A549 (cell line): ENCODE measurements around the gene NPLOC4. TPM values are rescaled to one million over a fixed set of nuclear protein-coding genes. Genes with fewer than 3 reads are reported as not detected.
A peak's percentile ranks its signal among the peaks of the same experiment; 100 is the strongest.

ENCODE experiments used
- ATAC-seq, 2 experiments: fragments of 200-7000 bp in 1 of 2; fragments of >200 bp in 1 of 2; cut with Nextera tagmentation in 1 of 2; cut with Tn5 transposase in 1 of 2; 3 replicates each; pipeline versions ENCODE4 v1.8.0 to v1.9.1; 2018 to 2020; ENCODE audit warnings: mild to moderate bottlenecking in 1 of 2, moderate library complexity in 1 of 2
- CTCF ChIA-PET: fragments of 300-600 bp; sonication (Branson Sonifier 250); formaldehyde crosslinking; extraction: SDS; loops from one replicate; lab custom pipeline; 2021; ENCODE audit warnings: antibody characterized with exemption, inconsistent platforms; lab: Yijun Ruan, JAX
- POLR2A ChIA-PET: fragments of 350-600 bp; formaldehyde crosslinking; extraction: SDS; loops from one replicate; lab custom pipeline; 2021; ENCODE audit warnings: antibody characterized with exemption, inconsistent platforms; lab: Yijun Ruan, JAX
- DNase-seq, 2 experiments: peaks; one replicate each; pipeline versions ENCODE4 v3.0.0 to v3.0.0-alpha.2; 2011 to 2016; ENCODE audit warnings: low read depth in 1 of 2, low spot score in 1 of 2
- FAIRE-seq: peaks from 2 replicates; lab custom pipeline; 2011; peaks lifted over from hg19 to GRCh38; lab: Jason Lieb, UNC
- H3K27ac ChIP-seq, 2 experiments: fragments of >200 bp; sonication (Bioruptor Twin); formaldehyde crosslinking; 3 replicates each; pipeline ENCODE4 v1.5.1; 2016 to 2017
- H3K4me1 ChIP-seq: fragments of >200 bp; sonication (Bioruptor Twin); formaldehyde crosslinking; 3 replicates; pipeline ENCODE4 v1.6.1; 2016
- H3K4me2 ChIP-seq: fragments of >200 bp; sonication (Bioruptor Twin); formaldehyde crosslinking; 3 replicates; pipeline ENCODE4 v1.6.1; 2016
- H3K4me3 ChIP-seq: fragments of >200 bp; sonication (Bioruptor Twin); formaldehyde crosslinking; 3 replicates; pipeline ENCODE4 v1.5.1; 2016
- H3K9me3 ChIP-seq: fragments of >200 bp; sonication (Bioruptor Twin); formaldehyde crosslinking; 3 replicates; pipeline ENCODE4 v1.6.1; 2016
- CBX2 ChIP-seq: fragments of 200-600 bp; sonication (generic); IDR thresholded peaks from 2 replicates; pipeline ENCODE4 v1.6.1; 2016; ENCODE audit warnings: low read depth, mild to moderate bottlenecking, borderline replicate concordance
- CEBPB ChIP-seq, 2 experiments: fragments of >200 bp in 1 of 2; sonication (Bioruptor Twin) in 1 of 2; formaldehyde crosslinking in 1 of 2; IDR thresholded peaks; 2 replicates each; pipeline ENCODE4 v1.6.1; 2012 to 2016
- EHF ChIP-seq: fragments of 250-450 bp; sonication (Bioruptor Pico); IDR thresholded peaks from 2 replicates; pipeline ENCODE4 v1.5.0; 2020; ENCODE audit warnings: mild to moderate bottlenecking
- EHMT2 ChIP-seq: fragments of 200-600 bp; sonication (generic); IDR thresholded peaks from 2 replicates; pipeline ENCODE4 v1.6.1; 2016; ENCODE audit warnings: antibody characterized with exemption, low read depth, mild to moderate bottlenecking, moderate library complexity
- KDM5A ChIP-seq: fragments of 200-600 bp; sonication (generic); IDR thresholded peaks from 2 replicates; pipeline ENCODE4 v1.6.1; 2016; ENCODE audit warnings: antibody characterized with exemption, mild to moderate bottlenecking
- NFE2L2 ChIP-seq: fragments of 150-350 bp; conservative IDR thresholded peaks from 2 replicates; pipeline ENCODE4 v1.6.1; 2014; ENCODE audit warnings: low read length
- POLR2AphosphoS2 ChIP-seq: conservative IDR thresholded peaks from 2 replicates; pipeline ENCODE4 v1.6.1; 2012; ENCODE audit warnings: low read length, improper control_type of control experiment, inconsistent platforms
- RCOR1 ChIP-seq: fragments of 150-350 bp; IDR thresholded peaks from 2 replicates; pipeline ENCODE4 v1.6.1; 2014; ENCODE audit warnings: antibody characterized with exemption, low read length, low read depth
- WGBS: methylation state at CpG from one replicate; pipeline ENCODE4 v1.1.6; 2017; ENCODE audit errors: missing lambda C conversion rate; 5-methylcytosine and 5-hydroxymethylcytosine counted together
- polyA plus RNA-seq, 4 experiments: library from polyadenylated mRNA; depleted of rRNA in 3 of 4; stranded (reverse); fragments of >200 nt; fragmentation: RNase III in 1 of 4; extraction: RNeasy Plus Mini Kit Qiagen cat#74134 plus additional on column Dnase treatment in 1 of 4; gene quantifications; 2 replicates in 3 of 4; 3 replicates in 1 of 4; pipeline ENCODE4 v1.2.3, GENCODE V29; 2011 to 2017
- TF ChIP-seq, protein P1 (sequence below): IDR thresholded peaks from 2 replicates; pipeline ENCODE4 v1.6.1; 2012
- TF ChIP-seq, protein P2 (sequence below): fragments of 250-450 bp; sonication (Bioruptor Pico); IDR thresholded peaks from 2 replicates; pipeline ENCODE4 v1.5.0; 2021; ENCODE audit warnings: mild to moderate bottlenecking, moderate library complexity, borderline replicate concordance
- TF ChIP-seq, protein P3 (sequence below): fragments of >200 bp; sonication (Bioruptor Twin); formaldehyde crosslinking; IDR thresholded peaks from 2 replicates; pipeline ENCODE4 v1.6.1; 2016

The NPLOC4 gene
- polyA plus RNA-seq, 2 of the 4 experiments (the other 2 are of a cell fraction), result 98.5 to 101 TPM

DNA sequence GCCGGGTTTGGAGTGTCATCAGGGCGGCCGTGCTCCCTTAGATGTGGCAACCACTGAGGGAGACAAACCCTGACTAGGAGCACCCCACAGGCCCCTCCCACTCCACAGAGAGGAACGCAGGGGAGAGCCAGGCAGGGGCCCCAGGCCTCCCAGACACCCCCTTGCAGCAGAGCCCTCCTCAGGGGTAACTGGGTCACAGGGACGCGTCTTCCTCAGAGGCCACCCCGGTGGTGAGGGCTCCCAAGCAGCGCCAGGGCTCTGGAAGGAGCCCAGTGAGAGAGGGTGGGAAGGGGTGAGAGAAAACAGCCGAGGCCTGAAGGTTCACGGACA lies 97.4 kb downstream of the NPLOC4 start:
- Histone ChIP-seq H3K9me3 (no peaks in the 10 kb centered on the region), H3K4me2 (no peak overlapping the region), H3K4me3 (no peak overlapping the region), H3K4me1 (peaks cover under 1% of the 10 kb centered on the region; the same call in 1 of the 3 replicates), H3K27ac (no peak overlapping the region)
- DNase-seq (no peak), FAIRE-seq (no peak), ATAC-seq (no peak)
- WGBS, result 93% methylated on average over 10 of the region's 10 CpGs
- TF ChIP-seq RCOR1 (no peak), EHMT2 (no peak), NFE2L2 (no peak), CEBPB (IDR thresholded peaks at IDR 0.05) (no peak), CBX2 (no peak)
- CTCF ChIA-PET, result interaction anchor here (0.9 to 6.4 kb wide), 9 partner anchors 11 to 397 kb away, joined by 3 to 36 read pairs (median 4); partner anchors contain the start of genes FAAP100 and FSCN2
- POLR2A ChIA-PET, result no interaction called here

DNA sequence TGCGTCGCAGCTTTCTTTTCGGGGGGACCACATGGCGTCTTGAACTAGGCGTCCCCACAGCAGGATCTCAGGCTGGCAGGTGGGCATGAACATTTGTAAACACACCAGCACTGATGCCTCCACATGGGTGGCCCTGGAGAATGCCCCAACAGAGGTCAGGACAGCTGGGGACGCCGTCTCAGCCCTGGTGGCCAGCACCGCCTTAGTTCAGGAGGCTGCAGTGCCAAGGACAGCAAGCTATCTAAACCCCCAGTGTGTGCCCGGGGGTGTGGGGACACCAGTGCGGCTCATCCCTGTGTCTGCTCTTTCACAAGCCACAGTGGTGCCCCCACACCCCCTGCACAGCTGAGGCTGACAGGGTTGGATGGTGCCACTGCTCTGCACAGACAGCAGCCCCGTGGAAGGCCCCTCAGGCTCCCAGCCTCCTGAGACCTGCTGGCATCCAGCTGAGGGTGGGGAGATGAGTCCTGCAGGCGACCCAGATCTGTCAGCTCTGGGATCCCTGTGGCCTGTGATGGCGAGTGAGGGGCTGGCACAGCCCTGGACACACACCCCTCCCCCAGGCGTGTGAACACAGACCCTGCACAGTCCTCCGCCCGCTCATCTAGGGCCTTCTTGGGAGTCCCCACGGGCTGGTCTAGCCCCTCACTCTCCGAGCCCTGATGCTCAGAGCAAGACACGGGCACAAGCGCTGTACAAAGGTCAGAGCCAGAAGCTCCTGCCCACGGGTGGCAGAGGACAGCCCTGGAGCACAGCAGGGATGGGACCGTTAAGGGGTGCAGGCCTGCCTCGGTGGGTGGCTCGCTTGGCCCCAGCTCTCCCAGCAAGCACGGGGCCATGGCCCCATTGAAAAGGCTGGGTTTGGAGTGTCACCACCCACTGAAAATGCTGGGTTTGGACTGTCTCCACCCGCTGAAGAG lies 98.0 kb downstream of the NPLOC4 start:
- peak; percentile 3 to 4; a peak in 3 of 6 replicates for ATAC-seq
- H3K9me3 ChIP-seq, result no peaks in the 10 kb centered on the region
- CTCF ChIA-PET, result interaction anchor here (0.7 to 6.4 kb wide), 19 partner anchors 7 to 396 kb away, joined by 3 to 36 read pairs (median 4); partner anchors contain the start of genes FAAP100 and FSCN2
- no peak overlapping the region for H3K27ac ChIP-seq
- DNase-seq, result no peak
- WGBS, result 89% methylated on average over 21 of the region's 26 CpGs
- TF ChIP-seq, protein P1, sequence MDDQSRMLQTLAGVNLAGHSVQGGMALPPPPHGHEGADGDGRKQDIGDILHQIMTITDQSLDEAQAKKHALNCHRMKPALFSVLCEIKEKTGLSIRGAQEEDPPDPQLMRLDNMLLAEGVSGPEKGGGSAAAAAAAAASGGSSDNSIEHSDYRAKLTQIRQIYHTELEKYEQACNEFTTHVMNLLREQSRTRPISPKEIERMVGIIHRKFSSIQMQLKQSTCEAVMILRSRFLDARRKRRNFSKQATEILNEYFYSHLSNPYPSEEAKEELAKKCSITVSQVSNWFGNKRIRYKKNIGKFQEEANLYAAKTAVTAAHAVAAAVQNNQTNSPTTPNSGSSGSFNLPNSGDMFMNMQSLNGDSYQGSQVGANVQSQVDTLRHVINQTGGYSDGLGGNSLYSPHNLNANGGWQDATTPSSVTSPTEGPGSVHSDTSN, result 0 out of 2 replicates have a peak, but pooled peaks have one; percentile 7
- TF ChIP-seq POLR2AphosphoS2, result no peak
- TF ChIP-seq, protein P2, sequence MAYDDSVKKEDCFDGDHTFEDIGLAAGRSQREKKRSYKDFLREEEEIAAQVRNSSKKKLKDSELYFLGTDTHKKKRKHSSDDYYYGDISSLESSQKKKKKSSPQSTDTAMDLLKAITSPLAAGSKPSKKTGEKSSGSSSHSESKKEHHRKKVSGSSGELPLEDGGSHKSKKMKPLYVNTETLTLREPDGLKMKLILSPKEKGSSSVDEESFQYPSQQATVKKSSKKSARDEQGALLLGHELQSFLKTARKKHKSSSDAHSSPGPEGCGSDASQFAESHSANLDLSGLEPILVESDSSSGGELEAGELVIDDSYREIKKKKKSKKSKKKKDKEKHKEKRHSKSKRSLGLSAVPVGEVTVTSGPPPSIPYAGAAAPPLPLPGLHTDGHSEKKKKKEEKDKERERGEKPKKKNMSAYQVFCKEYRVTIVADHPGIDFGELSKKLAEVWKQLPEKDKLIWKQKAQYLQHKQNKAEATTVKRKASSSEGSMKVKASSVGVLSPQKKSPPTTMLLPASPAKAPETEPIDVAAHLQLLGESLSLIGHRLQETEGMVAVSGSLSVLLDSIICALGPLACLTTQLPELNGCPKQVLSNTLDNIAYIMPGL (CRISPR knock-in tag), result no peak
- TF ChIP-seq, all 56 proteins: peak for 1
- FAIRE-seq, result no peak
- Histone ChIP-seq H3K4me2 (no peak overlapping the region), H3K4me1 (peaks cover 6% of the 10 kb centered on the region; the same call in 1 of the 3 replicates), H3K4me3 (no peak overlapping the region)
- POLR2A ChIA-PET, result interaction anchor here (0.8 kb wide), 1 partner anchor 26 kb away, joined by 3 read pairs; no protein-coding TSS in a partner anchor

DNA sequence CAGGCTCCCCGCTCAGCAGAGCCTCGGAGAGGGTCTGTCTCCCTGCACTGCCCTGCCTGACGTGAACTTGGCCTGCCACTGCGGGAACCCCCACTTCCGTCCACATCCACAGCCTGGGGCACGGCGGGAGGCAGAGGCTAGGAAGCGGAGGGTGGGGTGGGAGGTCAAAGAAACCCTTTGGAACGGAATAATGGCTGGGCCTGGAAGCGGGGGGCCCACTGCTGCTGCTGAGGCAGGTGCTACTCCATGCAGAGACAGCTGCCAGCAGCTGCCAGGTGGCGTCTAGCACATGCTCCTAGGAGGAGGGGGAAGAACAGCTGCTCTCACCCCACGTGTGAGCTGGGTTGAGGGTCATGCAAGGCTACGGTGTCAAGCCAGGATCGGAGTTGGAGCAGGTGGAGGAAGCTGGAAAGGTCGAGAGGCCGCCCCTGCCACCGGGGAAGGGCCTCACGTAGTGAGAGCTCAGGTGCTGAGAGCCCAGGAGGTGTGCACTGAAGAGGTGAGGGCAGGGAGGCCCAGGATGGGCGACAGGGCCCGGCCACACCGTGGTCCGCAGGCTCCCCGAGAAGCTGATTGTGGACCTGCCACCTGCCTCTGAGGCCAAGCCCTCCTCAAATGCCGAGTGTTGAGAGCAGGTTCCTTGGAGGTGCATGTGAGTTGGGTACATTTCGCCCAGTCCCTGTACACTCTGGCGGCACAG lies 98.9 kb downstream of the NPLOC4 start:
- 85% methylated on average over 26 of the region's 26 CpGs for WGBS

More for the DNA sequence above, 98.9 kb downstream of the NPLOC4 start:
- Histone ChIP-seq H3K9me3 (no peaks in the 10 kb centered on the region), H3K4me2 (no peak overlapping the region), H3K4me1 (peaks cover 11% of the 10 kb centered on the region; the same call in 1 of the 3 replicates), H3K4me3 (no peak overlapping the region), H3K27ac (no peak overlapping the region)
- POLR2A ChIA-PET, result no interaction called here
- no peak for DNase-seq
- no peak for FAIRE-seq
- ATAC-seq, result peak in 1 of 2 experiments; percentile 6; a peak in 3 of 6 replicates
- CTCF ChIA-PET, result interaction anchor here (0.7 to 6.4 kb wide), 20 partner anchors 8 to 395 kb away, joined by 3 to 36 read pairs (median 4); partner anchors contain the start of gene FAAP100
- TF ChIP-seq, protein P3, sequence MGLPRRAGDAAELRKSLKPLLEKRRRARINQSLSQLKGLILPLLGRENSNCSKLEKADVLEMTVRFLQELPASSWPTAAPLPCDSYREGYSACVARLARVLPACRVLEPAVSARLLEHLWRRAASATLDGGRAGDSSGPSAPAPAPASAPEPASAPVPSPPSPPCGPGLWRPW, result no peak
- no peak for TF ChIP-seq EHF (CRISPR knock-in tag)
- TF ChIP-seq NFE2L2, result no peak
- TF ChIP-seq POLR2AphosphoS2, result no peak; the same call in 1 of the 2 replicates
- TF ChIP-seq, protein P2 (CRISPR knock-in tag), result no peak
- no peak for TF ChIP-seq KDM5A
- TF ChIP-seq CEBPB (IDR thresholded peaks at IDR 0.05), result no peak
